ENCODE results near the gene DNAI2. TPM values are rescaled to one million over a fixed set of nuclear protein-coding genes. Genes with fewer than 3 reads are reported as not detected.

Gene DNAI2
- total and polyA plus RNA-seq, 4 donors = 4.1 to 14.2 (median 6.7) TPM

- DNase-seq (no peak), ATAC-seq (ENCODE audit: insufficient read depth, low FRiP score) (no peak)
- H3K9me3 ChIP-seq (ENCODE audit: control insufficient read depth in 4 of 4, insufficient read depth in 3 of 4, low read length in 3 of 4) = peaks cover 0 to 3% (median 0%) of the 10 kb centered on the region in 4 donors
- no peaks in the 10 kb centered on the region for H3K4me1 ChIP-seq (ENCODE audit: control insufficient read depth in 5 of 5, insufficient read depth in 5 of 5, low read length in 5 of 5)
- TF ChIP-seq CTCF (IDR thresholded peaks at IDR 0.05; ENCODE audit: control extremely low read depth, extremely low read depth) = no peak
- H3K9ac ChIP-seq (ENCODE audit: insufficient read depth in 1 of 2, low read length in 2 of 2) = no peak overlapping the region
- H3K36me3 ChIP-seq (ENCODE audit: control insufficient read depth in 4 of 4, insufficient read depth in 4 of 4, low read length in 4 of 4) = no peaks in the 10 kb centered on the region
- H3K4me3 ChIP-seq = no peak overlapping the region
- no peak overlapping the region for H3K27ac ChIP-seq (ENCODE audit: low read depth in 1 of 2, low read length in 1 of 2)
- 75 to 85% methylated on average over 20 of the region's 20 CpGs for WGBS, 2 donors
- H3K27me3 ChIP-seq (ENCODE audit: control insufficient read depth in 3 of 3, insufficient read depth in 3 of 3, low read length in 2 of 3) = peaks cover 29 to 56% (median 33%) of the 10 kb centered on the region in 3 donors
Observed at GRCh38 chr17:74350486-74350885, 76.5 kb downstream of the DNAI2 start.

DNA sequence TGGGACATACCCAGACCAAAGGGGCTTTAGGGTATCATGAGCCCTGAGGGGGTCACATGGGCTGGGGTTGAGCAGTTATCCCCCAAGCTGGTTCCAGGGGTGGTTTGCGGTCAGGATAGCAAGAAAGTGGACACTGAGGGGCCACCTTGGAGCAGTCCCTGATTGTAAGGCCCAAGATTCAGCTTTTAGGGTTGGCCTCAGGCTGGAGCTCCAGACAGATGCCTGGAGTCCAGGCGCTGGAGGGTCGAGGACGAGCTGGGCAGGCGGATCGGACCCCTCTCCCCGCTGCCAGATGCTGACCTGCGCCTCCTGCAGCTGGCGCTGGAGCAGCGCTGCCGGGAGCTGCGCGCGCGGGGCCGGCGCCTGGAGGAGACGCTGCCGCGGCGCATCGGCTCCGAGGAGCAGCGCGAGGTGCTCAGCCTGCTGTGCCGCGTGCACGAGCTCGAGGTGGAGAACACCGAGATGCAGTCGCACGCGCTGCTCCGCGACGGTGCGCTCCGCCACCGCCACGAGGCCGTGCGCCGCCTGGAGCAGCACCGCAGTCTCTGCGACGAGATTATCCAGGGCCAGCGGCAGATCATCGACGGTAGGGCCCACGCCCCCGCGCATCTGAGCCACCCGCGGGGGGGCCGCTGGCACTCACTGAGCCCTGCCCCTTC is 77.6 kb downstream of the DNAI2 start:
- ATAC-seq (ENCODE audit: insufficient read depth, low FRiP score) (no peak), DNase-seq (no peak)
- Histone ChIP-seq H3K27me3 (ENCODE audit: control insufficient read depth in 3 of 3, insufficient read depth in 3 of 3, low read length in 2 of 3) (peaks cover 37 to 67% (median 41%) of the 10 kb centered on the region in 3 donors), H3K4me1 (ENCODE audit: control insufficient read depth in 5 of 5, insufficient read depth in 5 of 5, low read length in 5 of 5) (peaks cover 0 to under 1% (median 0%) of the 10 kb centered on the region in 5 donors), H3K4me3 (no peak overlapping the region), H3K9ac (ENCODE audit: insufficient read depth in 1 of 2, low read length in 2 of 2) (no peak overlapping the region), H3K27ac (ENCODE audit: low read depth in 1 of 2, low read length in 1 of 2) (no peak overlapping the region), H3K9me3 (ENCODE audit: control insufficient read depth in 4 of 4, insufficient read depth in 3 of 4, low read length in 3 of 4) (peaks cover 0 to 3% (median 0%) of the 10 kb centered on the region in 4 donors), H3K36me3 (ENCODE audit: control insufficient read depth in 4 of 4, insufficient read depth in 4 of 4, low read length in 4 of 4) (no peaks in the 10 kb centered on the region)
- WGBS, 2 donors = 4 to 5% methylated on average over 46 to 55 of the region's 55 CpGs
- no peak for TF ChIP-seq CTCF (IDR thresholded peaks at IDR 0.05; ENCODE audit: control extremely low read depth, extremely low read depth)

GRCh38 chr17:74353446-74354060 is 79.5 kb downstream of the DNAI2 start:
- H3K27ac ChIP-seq (ENCODE audit: low read depth in 1 of 2, low read length in 1 of 2) = no peak overlapping the region
- no peak overlapping the region for H3K4me3 ChIP-seq
- H3K9ac ChIP-seq (ENCODE audit: insufficient read depth in 1 of 2, low read length in 2 of 2) = no peak overlapping the region
- H3K9me3 ChIP-seq (ENCODE audit: control insufficient read depth in 4 of 4, insufficient read depth in 3 of 4, low read length in 3 of 4) = peaks cover 0 to 6% (median 0%) of the 10 kb centered on the region in 4 donors
- peaks cover 0 to 7% (median 0%) of the 10 kb centered on the region in 5 donors for H3K4me1 ChIP-seq (ENCODE audit: control insufficient read depth in 5 of 5, insufficient read depth in 5 of 5, low read length in 5 of 5)
- WGBS, 2 donors = 66 to 73% methylated on average over 10 of the region's 10 CpGs
- ATAC-seq (ENCODE audit: insufficient read depth, low FRiP score) (no peak), DNase-seq (no peak)
- H3K36me3 ChIP-seq (ENCODE audit: control insufficient read depth in 4 of 4, insufficient read depth in 4 of 4, low read length in 4 of 4) = no peaks in the 10 kb centered on the region
- peaks cover 44 to 72% (median 52%) of the 10 kb centered on the region in 3 donors for H3K27me3 ChIP-seq (ENCODE audit: control insufficient read depth in 3 of 3, insufficient read depth in 3 of 3, low read length in 2 of 3)
- no peak for TF ChIP-seq CTCF (IDR thresholded peaks at IDR 0.05; ENCODE audit: control extremely low read depth, extremely low read depth)

All from lung (tissue), 12 donors.